ENCODE measurements around the gene PCDH1. TPM values are rescaled to one million over a fixed set of nuclear protein-coding genes. Genes with fewer than 3 reads are reported as not detected.

PCDH1 gene
- total RNA-seq, 3 donors from 2014 or later: 75.1 to 159 (median 127) TPM

- intact Hi-C loops (cut with DNase I, micrococcal nuclease): no loop called here
- Histone ChIP-seq H3K9me3 (no peaks in the 10 kb centered on the region), H3K4me1 (ENCODE audit: low read depth) (no peaks in the 10 kb centered on the region), H3K4me3 (no peak overlapping the region), H3K36me3 (ENCODE audit: low read depth) (no peaks in the 10 kb centered on the region)
- TF ChIP-seq, protein P1, sequence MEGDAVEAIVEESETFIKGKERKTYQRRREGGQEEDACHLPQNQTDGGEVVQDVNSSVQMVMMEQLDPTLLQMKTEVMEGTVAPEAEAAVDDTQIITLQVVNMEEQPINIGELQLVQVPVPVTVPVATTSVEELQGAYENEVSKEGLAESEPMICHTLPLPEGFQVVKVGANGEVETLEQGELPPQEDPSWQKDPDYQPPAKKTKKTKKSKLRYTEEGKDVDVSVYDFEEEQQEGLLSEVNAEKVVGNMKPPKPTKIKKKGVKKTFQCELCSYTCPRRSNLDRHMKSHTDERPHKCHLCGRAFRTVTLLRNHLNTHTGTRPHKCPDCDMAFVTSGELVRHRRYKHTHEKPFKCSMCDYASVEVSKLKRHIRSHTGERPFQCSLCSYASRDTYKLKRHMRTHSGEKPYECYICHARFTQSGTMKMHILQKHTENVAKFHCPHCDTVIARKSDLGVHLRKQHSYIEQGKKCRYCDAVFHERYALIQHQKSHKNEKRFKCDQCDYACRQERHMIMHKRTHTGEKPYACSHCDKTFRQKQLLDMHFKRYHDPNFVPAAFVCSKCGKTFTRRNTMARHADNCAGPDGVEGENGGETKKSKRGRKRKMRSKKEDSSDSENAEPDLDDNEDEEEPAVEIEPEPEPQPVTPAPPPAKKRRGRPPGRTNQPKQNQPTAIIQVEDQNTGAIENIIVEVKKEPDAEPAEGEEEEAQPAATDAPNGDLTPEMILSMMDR (IDR thresholded peaks at IDR 0.05): no peak
- no peak for DNase-seq
- ATAC-seq: no peak
These were observed 67.5 kb downstream of the PCDH1 start for GRCh38 chr5:141810702-141811101.

- TF ChIP-seq, protein P1 (IDR thresholded peaks at IDR 0.05): no peak
- DNase-seq (no peak), ATAC-seq (no peak)
- intact Hi-C loops (cut with DNase I, micrococcal nuclease): no loop called here
- Histone ChIP-seq H3K9me3 (no peaks in the 10 kb centered on the region), H3K36me3 (ENCODE audit: low read depth) (no peaks in the 10 kb centered on the region), H3K4me1 (ENCODE audit: low read depth) (no peaks in the 10 kb centered on the region), H3K4me3 (no peak overlapping the region)
These were observed 68.7 kb downstream of the PCDH1 start for GRCh38 chr5:141809380-141810096.

- DNase-seq (no peak), ATAC-seq (no peak)
- Histone ChIP-seq H3K4me3 (no peak overlapping the region), H3K4me1 (ENCODE audit: low read depth) (no peaks in the 10 kb centered on the region), H3K9me3 (no peaks in the 10 kb centered on the region), H3K36me3 (ENCODE audit: low read depth) (no peaks in the 10 kb centered on the region)
- intact Hi-C loops (cut with DNase I, micrococcal nuclease): no loop called here
- TF ChIP-seq, protein P1 (IDR thresholded peaks at IDR 0.05): no peak
These were observed 69.4 kb downstream of the PCDH1 start for GRCh38 chr5:141808857-141809256.

DNA sequence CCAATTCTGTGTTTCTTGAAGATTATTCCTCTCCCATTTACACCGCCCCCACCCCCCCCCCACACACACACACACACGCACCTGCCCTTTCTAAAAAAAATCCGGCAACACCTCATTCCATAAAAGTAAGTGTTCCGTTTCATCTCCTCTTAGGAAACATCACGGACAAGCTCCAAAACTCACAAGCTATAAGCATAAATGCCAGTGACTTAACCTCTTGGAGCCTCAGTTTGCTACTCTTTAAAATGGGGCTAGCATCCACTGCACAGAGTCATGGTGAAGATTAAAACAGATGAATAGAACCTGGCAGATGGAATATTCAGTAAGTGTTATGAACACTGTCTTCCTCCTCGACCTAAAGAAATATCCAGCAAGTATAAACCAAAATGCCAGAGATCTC is 70.5 kb downstream of the PCDH1 start:
- ATAC-seq (no peak), DNase-seq (no peak)
- Histone ChIP-seq H3K36me3 (ENCODE audit: low read depth) (no peaks in the 10 kb centered on the region), H3K4me1 (ENCODE audit: low read depth) (no peaks in the 10 kb centered on the region), H3K9me3 (no peaks in the 10 kb centered on the region), H3K4me3 (no peak overlapping the region)
- TF ChIP-seq, protein P1 (IDR thresholded peaks at IDR 0.05): no peak
- intact Hi-C loops (cut with DNase I, micrococcal nuclease): no loop called here

DNA sequence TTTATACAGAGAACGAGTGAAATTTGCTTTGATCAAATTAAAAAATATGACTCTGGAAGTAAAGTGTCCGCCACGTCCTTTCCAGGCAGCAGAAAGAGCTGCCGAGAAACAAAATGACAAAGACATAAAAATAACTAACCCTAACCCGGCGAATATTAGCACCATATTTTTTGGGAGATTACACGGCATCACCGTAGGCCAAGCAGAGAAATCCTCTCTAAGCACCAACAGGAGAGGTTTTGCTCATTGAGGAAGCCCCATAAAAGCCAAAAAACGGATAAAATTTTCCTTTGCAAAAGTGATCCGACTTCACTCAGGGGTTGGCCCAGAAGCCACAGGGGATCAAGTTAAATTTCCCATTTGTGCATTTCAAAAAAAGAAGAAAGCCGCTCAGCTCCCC is 70.9 kb downstream of the PCDH1 start:
- no peak for DNase-seq
- Histone ChIP-seq H3K4me1 (ENCODE audit: low read depth) (no peaks in the 10 kb centered on the region), H3K36me3 (ENCODE audit: low read depth) (no peaks in the 10 kb centered on the region), H3K9me3 (no peaks in the 10 kb centered on the region), H3K4me3 (no peak overlapping the region)
- TF ChIP-seq, protein P1 (IDR thresholded peaks at IDR 0.05): no peak
- ATAC-seq: no peak
- intact Hi-C loops (cut with DNase I, micrococcal nuclease): no loop called here
